Adipocyte (in vitro differentiated cells): ENCODE results near the gene WFDC2.
A peak's percentile ranks its signal among the peaks of the same experiment; 100 is the strongest.
"Not testable (repeated sequence)": the region's sequence is repeated elsewhere in the genome, so short reads cannot be mapped to it uniquely, and the experiment has no call there.

Experiments used
- DNase-seq: peaks from one replicate; pipeline ENCODE4 v3.0.0-alpha.2; 2015; ENCODE audit warnings: low read depth
- H3K27me3 ChIP-seq: replicated peaks from 2 replicates; pipeline ENCODE4 v1.7.0; 2013; ENCODE audit warnings: mild to moderate bottlenecking, low read length, moderate library complexity; ENCODE audit not compliant: control insufficient read depth, insufficient read depth
- H3K36me3 ChIP-seq: 2 replicates; pipeline ENCODE4 v1.7.0; 2013; ENCODE audit warnings: low read length, mild to moderate bottlenecking, moderate library complexity; ENCODE audit not compliant: control insufficient read depth, insufficient read depth, severe bottlenecking
- H3K4me1 ChIP-seq: 2 replicates; pipeline ENCODE4 v1.7.0; 2013; ENCODE audit warnings: mild to moderate bottlenecking, low read length, moderate library complexity; ENCODE audit not compliant: control insufficient read depth, insufficient read depth
- H3K4me3 ChIP-seq: 2 replicates; pipeline ENCODE4 v1.7.0; 2013; ENCODE audit warnings: mild to moderate bottlenecking, low read length, moderate library complexity
- H3K9ac ChIP-seq: 2 replicates; pipeline ENCODE4 v1.7.0; 2013; ENCODE audit warnings: mild to moderate bottlenecking, low read length, moderate library complexity
- H3K9me3 ChIP-seq: 2 replicates; pipeline ENCODE4 v1.7.0; 2013; ENCODE audit warnings: mild to moderate bottlenecking, low read length, moderate library complexity; ENCODE audit not compliant: control insufficient read depth

Gene WFDC2

DNA sequence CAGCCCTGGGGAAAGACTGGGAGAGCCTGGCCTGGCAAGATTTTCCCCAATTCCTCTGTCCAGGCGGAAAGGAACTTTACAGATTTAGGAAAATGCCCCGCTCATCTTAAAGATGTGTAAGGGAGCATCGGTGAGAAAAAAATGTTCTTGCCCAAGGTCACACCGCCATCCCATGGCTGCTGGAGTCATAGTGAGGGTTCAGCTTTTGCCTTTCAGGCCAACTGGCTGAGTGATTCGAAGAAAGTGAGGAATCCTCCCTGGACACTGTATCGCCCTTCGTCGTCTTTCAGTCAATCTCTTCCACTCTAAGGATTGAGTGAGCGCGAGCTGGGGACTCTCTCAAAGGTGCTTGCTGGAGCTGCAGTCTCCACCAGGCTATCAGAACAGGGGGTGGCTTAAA lies 1.4 kb downstream of the WFDC2 start:
- peak; percentile 13 for DNase-seq
- H3K36me3 ChIP-seq = no peaks in the 10 kb centered on the region
- no peak overlapping the region for H3K9ac ChIP-seq
- H3K4me1 ChIP-seq = peaks cover 13% of the 10 kb centered on the region
- H3K4me3 ChIP-seq = peak overlapping the region; percentile 65
- H3K27me3 ChIP-seq = peaks cover 50% of the 10 kb centered on the region
- no peaks in the 10 kb centered on the region for H3K9me3 ChIP-seq

DNA sequence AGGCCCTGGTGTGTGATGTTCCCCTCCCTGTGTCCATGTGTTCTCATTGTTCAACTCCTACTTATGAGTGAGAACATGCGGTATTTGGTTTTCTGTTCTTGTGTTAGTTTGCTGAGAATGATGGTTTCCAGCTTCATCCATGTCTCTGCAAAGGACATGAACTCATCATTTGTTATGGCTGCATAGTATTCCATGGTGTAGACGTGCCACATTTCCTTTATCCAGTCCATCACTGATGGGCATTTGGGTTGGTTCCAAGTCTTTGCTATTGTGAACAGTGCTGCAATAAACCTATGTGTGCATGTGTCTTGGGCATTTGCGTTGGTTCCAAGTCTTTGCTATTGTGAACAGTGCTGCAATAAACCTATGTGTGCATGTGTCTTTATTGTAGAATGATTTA lies 2.7 kb downstream of the WFDC2 start:
- H3K4me1 ChIP-seq = peaks cover 13% of the 10 kb centered on the region
- H3K36me3 ChIP-seq, H3K4me3 ChIP-seq, DNase-seq, H3K9me3 ChIP-seq, H3K9ac ChIP-seq: not testable (repeated sequence)
- peaks cover 40% of the 10 kb centered on the region for H3K27me3 ChIP-seq

DNA sequence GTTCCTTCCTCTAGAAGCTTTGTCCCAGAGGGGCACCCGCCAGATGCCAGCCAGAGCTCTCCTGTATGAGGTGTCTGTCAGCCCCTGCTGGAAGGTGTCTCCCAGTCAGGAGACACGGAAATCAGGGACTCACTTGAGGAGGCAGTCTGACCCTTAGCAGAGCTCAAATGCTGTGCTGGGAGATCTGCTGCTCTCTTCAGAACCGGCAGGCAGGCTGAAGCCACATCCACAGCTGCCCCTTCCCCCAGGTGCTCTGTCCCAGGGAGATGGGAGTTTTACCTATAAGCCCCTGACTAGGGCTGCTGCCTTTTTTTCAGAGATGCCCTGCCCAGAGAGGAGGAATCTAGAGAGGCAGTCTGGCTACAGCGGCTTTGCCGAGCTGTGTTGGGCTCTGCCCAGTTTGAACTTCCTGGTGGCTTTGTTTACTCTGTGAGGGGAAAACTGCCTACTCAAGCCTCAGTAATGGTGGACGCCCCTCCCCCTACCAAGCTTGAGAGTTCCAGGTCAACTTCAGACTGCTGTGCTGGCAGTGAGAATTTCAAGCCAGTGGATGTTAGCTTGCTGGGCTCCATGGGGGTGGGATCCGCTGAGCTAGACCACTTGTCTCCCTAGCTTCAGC lies 8.1 kb downstream of the WFDC2 start:
- H3K4me3 ChIP-seq, H3K9ac ChIP-seq, H3K4me1 ChIP-seq, H3K9me3 ChIP-seq, H3K36me3 ChIP-seq, DNase-seq: not testable (repeated sequence)
- peaks cover 26% of the 10 kb centered on the region for H3K27me3 ChIP-seq

DNA sequence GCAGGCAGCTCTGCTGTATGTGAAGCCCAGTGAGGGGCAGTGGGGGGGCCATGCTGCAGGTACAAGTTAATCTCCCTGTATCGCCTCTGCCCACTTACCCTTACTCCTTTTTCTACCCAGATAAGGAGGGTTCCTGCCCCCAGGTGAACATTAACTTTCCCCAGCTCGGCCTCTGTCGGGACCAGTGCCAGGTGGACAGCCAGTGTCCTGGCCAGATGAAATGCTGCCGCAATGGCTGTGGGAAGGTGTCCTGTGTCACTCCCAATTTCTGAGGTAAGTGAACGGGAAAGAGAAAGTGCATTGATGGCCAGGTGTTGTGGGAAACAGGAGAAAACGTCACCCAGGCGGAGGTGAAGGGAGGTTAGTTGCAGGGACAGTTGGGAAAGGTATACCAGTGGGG lies 10.3 kb downstream of the WFDC2 start:
- Histone ChIP-seq H3K4me3 (no peak overlapping the region), H3K36me3 (no peaks in the 10 kb centered on the region), H3K27me3 (peaks cover 42% of the 10 kb centered on the region), H3K9ac (no peak overlapping the region), H3K4me1 (peaks cover 4% of the 10 kb centered on the region), H3K9me3 (peaks cover 4% of the 10 kb centered on the region)
- DNase-seq = no peak

GRCh38 chr20:45484676-45485075 lies 15.1 kb downstream of the WFDC2 start:
- no peaks in the 10 kb centered on the region for H3K4me1 ChIP-seq
- no peaks in the 10 kb centered on the region for H3K9me3 ChIP-seq
- no peak overlapping the region for H3K9ac ChIP-seq
- H3K36me3 ChIP-seq = no peaks in the 10 kb centered on the region
- peaks cover 50% of the 10 kb centered on the region for H3K27me3 ChIP-seq
- no peak overlapping the region for H3K4me3 ChIP-seq
- no peak for DNase-seq

GRCh38 chr20:45485388-45485787 lies 15.8 kb downstream of the WFDC2 start:
- H3K27me3 ChIP-seq = peaks cover 46% of the 10 kb centered on the region
- no peaks in the 10 kb centered on the region for H3K36me3 ChIP-seq
- no peak for DNase-seq
- H3K9me3 ChIP-seq = no peaks in the 10 kb centered on the region
- no peak overlapping the region for H3K9ac ChIP-seq
- no peak overlapping the region for H3K4me3 ChIP-seq
- H3K4me1 ChIP-seq = no peaks in the 10 kb centered on the region

GRCh38 chr20:45487231-45487635 lies 17.7 kb downstream of the WFDC2 start:
- H3K9me3 ChIP-seq = no peaks in the 10 kb centered on the region
- H3K36me3 ChIP-seq = no peaks in the 10 kb centered on the region
- no peak overlapping the region for H3K9ac ChIP-seq
- no peak overlapping the region for H3K4me3 ChIP-seq
- no peaks in the 10 kb centered on the region for H3K4me1 ChIP-seq
- H3K27me3 ChIP-seq = peaks cover 33% of the 10 kb centered on the region
- DNase-seq = no peak

GRCh38 chr20:45489083-45489531 lies 19.6 kb downstream of the WFDC2 start:
- H3K9me3 ChIP-seq = no peaks in the 10 kb centered on the region
- H3K36me3 ChIP-seq = no peaks in the 10 kb centered on the region
- no peak for DNase-seq
- no peak overlapping the region for H3K4me3 ChIP-seq
- H3K4me1 ChIP-seq = no peaks in the 10 kb centered on the region
- no peak overlapping the region for H3K9ac ChIP-seq
- H3K27me3 ChIP-seq = peaks cover 24% of the 10 kb centered on the region

GRCh38 chr20:45495501-45495941 lies 26.0 kb downstream of the WFDC2 start:
- H3K9ac ChIP-seq = no peak overlapping the region
- no peaks in the 10 kb centered on the region for H3K9me3 ChIP-seq
- DNase-seq = no peak
- peaks cover 14% of the 10 kb centered on the region for H3K27me3 ChIP-seq
- peaks cover 21% of the 10 kb centered on the region for H3K4me1 ChIP-seq
- H3K4me3 ChIP-seq = no peak overlapping the region
- no peaks in the 10 kb centered on the region for H3K36me3 ChIP-seq

- Histone ChIP-seq H3K4me3 (no peak overlapping the region), H3K27me3 (peaks cover 18% of the 10 kb centered on the region), H3K36me3 (no peaks in the 10 kb centered on the region), H3K9ac (no peak overlapping the region), H3K4me1 (peaks cover 21% of the 10 kb centered on the region), H3K9me3 (no peaks in the 10 kb centered on the region)
- no peak for DNase-seq
Measured at GRCh38 chr20:45496166-45496565, 26.6 kb downstream of the WFDC2 start.

- H3K9me3 ChIP-seq = no peaks in the 10 kb centered on the region
- no peak overlapping the region for H3K4me3 ChIP-seq
- peaks cover 21% of the 10 kb centered on the region for H3K4me1 ChIP-seq
- H3K27me3 ChIP-seq = peaks cover 21% of the 10 kb centered on the region
- no peaks in the 10 kb centered on the region for H3K36me3 ChIP-seq
- no peak overlapping the region for H3K9ac ChIP-seq
- no peak for DNase-seq
Measured at GRCh38 chr20:45497971-45498494, 28.5 kb downstream of the WFDC2 start.

DNA sequence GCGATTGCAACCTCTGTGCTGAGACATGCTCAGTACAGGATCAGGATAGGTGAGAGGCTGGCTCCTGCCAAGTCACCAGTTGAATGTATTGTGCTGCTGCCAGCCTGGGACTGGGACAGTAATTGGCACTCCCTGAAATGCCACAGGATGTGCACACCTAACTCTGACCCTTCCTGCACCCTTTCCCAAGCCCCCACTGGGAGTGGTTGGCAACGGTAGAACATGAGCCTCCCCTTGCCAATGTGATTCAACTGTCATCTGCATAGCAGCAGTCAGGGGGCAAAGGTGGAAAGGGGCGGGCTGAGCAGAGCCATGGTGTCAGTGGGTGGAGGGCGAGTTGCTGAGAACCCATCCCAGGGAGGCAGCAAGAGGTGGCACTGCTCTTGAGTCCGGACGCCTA lies 30.5 kb downstream of the WFDC2 start:
- Histone ChIP-seq H3K36me3 (no peaks in the 10 kb centered on the region), H3K9me3 (no peaks in the 10 kb centered on the region), H3K9ac (no peak overlapping the region), H3K4me3 (no peak overlapping the region), H3K27me3 (peaks cover 29% of the 10 kb centered on the region), H3K4me1 (peaks cover 21% of the 10 kb centered on the region)
- DNase-seq = no peak
